Measurements from ENCODE around the gene MTG1.
"Not testable (repeated sequence)": the region's sequence is repeated elsewhere in the genome, so short reads cannot be mapped to it uniquely, and the experiment has no call there.

The MTG1 gene

GRCh38 chr10:133466683-133467275 lies 72.8 kb downstream of the MTG1 start:
- DNase-seq (ENCODE audit: low spot score), result no peak

GRCh38 chr10:133467286-133467911 lies 73.4 kb downstream of the MTG1 start:
- no peak for DNase-seq (ENCODE audit: low spot score)

DNA sequence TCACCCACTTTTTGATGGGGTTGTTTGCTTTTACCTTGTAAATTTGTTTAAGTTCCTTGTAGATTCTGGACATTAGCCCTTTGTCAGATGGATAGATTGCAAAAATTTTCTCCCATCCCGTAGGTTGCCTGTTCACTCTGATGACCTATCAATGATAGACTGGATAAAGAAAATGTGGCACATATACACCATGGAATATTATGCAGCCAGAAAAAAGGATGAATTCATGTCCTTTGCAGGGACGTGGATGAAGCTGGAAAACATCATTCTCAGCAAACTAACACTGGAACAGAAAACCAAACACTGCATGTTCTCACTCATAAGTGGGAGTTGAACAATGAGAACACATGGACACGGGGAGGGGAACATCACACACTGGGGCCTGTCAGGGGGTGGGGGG lies 75.2 kb downstream of the MTG1 start:
- not testable (repeated sequence) for DNase-seq (ENCODE audit: low spot score)

- no peak for DNase-seq (ENCODE audit: low spot score)
Measured at GRCh38 chr10:133471300-133472109, 77.5 kb downstream of the MTG1 start.

Data from SW480 (cell line).